NCI-H446 treated with DMSO at 0.1 percent for 48 hours (cell line): ENCODE results near the gene LRCOL1.

Experiments used
- DNase-seq: peaks from one replicate; lab custom pipeline; 2025; lab: John Stamatoyannopoulos, UW

The LRCOL1 gene

DNA sequence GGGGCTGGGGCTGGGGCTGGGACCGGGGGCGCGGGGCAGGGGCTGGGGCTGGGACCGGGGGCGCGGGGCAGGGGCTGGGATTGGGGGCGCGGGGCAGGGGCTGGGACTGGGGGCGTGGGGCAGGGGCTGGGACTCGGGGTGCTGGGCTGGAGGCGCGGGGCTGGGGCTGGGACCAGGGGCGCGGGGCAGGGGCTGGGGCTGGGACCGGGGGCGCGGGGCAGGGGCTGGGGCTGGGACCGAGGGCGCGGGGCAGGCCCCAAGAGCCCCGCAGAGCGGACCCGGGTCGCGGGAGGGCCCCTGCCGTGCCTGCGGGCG is 8.6 kb upstream of the LRCOL1 start:
- no peak for DNase-seq

DNA sequence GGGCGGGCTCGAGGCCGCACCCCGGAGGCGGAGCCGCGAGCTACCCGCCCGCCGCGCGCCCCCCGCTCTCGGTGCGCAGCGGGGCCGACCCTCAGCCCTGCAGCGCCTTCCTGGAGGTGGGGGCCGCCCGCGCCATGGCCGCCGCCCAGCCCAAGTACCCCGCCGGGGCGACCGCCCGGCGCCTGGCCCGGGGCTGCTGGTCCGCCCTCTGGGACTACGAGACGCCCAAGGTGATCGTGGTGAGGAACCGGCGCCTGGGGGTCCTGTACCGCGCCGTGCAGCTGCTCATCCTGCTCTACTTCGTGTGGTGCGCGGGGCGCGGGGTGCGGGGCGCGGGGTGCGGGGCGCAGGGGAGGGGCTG is 8.3 kb upstream of the LRCOL1 start, which contains the start of gene P2RX2:
Gene P2RX2 (plus strand): TSS at position 94 of the 361 bp plus-strand sequence. CDS start 41 bp downstream, at position 135.
- no peak for DNase-seq

DNA sequence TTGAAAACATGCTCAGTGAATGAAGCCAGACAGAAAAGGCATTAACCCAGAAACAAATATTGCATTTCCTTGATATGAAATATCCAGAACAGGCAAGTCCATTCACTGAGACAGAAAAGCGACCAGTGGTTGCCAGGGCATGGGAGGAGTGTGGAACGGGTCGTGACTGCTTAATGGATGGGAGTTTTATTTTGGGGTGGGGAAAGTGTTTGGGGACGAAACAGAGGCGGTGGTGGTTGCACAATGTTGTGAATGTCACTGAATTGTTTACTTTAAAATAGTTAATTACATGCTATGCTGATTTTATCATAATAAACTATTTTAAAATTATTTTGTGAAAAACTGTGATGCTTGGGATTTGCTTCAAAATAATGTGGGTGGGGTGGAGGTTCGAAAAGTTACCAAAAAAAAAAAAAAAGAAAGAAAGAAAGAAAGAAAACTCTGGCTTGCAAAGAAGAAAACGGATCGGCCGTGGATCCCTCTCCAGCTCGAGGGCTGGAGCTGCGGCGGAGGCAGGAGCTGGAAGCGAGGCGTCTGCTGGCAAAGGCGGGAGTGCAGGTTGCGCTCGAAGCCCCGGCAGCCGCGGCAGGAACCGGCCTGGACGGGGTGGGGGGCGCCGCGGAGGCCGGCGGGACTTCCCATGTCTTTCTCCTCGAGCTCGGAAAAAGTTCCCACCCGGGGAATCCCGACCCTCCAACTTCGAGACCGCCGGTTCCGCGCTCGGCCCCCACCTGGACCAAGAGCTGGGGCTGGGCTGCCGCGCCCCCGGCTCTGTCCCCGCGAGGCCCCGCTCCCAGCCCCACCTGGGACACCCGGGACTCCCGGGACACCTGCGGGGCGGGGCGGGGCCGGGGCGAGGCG is 7.7 kb upstream of the LRCOL1 start:
- no peak for DNase-seq

DNA sequence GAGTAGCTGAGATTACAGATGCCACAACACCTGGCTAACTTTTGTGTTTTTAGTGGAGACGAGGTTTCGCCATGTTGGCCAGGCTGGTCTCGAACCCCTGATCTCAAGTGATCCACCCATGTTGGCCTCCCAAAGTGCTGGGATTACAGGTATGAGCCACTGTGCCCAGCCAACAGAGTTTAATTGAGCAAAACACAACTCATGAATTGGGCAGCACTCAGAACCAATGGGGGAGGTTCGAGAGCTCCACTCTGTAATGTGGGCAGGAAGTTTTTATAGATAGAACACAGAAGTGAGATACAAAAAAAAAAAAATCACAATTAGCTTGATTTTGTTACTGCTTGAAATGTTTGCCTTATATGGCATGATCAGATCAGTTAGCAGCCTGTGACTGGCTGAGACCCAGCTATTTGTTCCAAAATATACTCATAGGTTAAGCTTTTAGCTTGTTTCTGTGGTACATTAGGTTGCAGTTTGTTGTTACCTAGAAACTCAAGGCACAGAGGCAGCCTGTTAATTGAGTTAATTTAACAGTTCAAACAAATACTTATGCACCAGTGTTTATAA is 6.8 kb upstream of the LRCOL1 start:
- DNase-seq: no peak

DNA sequence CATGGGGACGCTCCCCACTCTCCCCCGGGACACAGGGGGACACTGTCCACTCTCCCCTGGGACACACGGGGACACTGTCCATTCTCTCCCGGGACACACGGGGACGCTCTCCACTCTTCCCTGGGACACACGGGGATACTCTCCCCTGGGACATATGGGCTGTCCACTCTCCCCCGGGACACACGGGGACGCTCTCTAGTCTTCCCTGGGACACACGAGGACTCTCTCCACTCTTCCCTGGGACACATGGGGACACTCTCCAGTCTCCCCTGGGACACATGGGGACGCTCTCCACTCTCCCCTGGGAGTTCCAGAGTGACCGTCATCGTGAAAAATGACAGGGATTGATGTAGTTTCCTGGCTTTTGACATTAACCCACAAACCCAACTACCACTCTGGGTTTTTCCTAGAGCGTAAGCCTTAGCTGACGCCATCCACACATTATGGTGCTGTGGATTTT is 5.2 kb upstream of the LRCOL1 start:
- no peak for DNase-seq

DNA sequence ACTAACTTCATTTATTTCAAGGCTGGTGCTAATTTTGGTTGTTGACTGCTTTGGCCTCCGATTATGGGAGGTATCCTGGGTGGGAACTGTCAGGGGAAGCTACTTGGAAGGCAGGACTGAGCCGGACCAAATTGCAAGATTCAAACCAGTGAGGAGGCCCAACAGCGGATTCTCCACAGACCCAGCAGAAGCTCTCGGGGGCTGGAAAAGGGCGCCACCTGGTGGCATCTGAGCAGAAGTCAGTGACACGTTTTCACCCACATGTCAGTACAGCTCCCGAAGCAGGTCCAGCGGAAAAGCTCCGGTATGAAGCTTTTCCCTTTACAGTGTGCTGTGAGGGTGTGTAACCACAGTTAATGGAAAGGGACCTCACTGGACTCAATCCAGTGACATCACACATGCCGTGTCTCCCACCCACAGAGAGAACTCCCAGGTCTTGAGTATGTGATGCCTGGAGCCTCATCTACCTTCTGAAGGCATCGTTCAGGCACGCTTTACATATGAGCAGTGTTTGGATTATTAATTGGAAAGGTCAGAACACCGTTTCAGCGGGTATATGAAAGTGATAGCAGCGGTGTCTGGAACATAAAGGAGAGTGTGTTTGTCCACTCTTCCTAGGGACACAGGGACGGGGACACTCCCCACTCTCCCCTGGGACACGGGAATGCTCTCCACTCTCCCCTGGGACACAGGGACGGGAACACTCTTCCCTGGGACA is 4.6 kb upstream of the LRCOL1 start:
- DNase-seq: peak; percentile 49

DNA sequence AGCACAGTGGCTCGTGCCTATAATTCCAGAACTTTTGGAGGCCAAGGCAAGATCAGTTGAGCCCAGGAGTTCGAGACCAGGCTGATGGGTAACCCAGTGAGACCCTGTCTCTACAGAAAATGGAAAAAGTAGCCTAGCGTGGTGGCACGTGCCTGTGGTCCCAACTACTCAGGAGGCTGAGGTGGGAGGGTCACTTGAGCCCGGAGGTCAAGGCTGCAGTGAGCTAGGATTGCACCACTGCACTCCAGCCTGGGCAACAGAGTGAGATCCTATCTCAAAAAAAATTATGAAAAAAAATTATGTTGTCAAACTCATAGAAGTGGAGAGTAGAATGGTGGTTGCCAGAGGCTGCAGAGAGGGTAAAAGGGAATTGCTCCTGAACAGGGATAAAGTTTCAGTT is 3.6 kb upstream of the LRCOL1 start:
- no peak for DNase-seq

DNA sequence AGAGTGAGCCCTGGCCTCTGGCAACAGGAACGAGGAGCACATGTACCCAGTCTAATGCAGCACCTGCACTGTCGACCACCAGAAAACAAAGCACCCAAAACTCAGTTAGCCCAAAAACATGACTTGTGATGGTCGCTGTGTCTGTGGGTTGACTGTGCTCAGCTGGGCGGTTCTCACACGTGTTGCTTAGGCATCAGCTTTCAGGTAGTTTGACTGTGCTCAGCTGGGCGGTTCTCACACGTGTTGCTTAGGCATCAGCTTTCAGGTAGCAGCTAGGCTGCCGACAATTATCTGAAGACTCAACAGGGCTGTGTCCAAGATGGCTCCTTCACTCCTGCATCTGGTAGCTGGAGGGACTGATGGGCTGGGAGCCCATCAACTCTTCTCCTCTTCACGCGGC is 1.2 kb upstream of the LRCOL1 start:
- no peak for DNase-seq

DNA sequence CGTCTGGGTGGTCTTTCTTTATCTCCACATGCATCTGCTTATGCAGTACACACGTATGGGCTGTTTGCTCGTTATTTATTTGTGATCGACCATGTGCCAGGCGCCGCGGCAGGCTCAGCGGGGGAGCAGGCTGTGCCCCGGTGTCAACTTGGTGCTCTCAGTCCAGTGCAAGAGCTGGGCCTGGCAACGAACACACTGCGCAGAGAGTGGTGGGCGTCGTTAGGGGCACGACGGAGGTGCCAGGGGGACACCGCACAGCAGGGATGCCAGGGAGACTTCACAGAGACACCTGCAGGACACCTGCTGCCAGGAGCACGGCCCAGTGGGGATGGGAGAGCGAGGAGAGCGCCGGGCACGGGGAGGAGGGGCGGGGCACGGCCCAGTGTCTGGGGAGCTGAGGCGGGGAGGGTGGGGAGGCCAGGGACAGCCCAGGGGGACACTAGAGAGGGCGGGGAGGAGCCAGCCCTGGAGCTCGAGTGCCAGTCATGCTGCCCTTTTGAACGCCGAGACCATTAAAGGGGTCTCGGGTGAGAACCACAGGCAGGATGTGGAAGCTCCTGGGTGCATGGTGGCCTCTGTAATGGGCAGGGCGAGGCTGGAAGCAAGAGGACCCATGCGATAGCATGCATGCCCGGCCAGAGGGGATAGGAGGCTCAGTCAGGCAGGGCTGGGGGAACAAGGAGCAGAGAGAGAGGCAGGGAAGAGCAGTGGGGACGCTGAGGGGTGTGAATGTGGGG is 652 bp upstream of the LRCOL1 start:
- no peak for DNase-seq

DNA sequence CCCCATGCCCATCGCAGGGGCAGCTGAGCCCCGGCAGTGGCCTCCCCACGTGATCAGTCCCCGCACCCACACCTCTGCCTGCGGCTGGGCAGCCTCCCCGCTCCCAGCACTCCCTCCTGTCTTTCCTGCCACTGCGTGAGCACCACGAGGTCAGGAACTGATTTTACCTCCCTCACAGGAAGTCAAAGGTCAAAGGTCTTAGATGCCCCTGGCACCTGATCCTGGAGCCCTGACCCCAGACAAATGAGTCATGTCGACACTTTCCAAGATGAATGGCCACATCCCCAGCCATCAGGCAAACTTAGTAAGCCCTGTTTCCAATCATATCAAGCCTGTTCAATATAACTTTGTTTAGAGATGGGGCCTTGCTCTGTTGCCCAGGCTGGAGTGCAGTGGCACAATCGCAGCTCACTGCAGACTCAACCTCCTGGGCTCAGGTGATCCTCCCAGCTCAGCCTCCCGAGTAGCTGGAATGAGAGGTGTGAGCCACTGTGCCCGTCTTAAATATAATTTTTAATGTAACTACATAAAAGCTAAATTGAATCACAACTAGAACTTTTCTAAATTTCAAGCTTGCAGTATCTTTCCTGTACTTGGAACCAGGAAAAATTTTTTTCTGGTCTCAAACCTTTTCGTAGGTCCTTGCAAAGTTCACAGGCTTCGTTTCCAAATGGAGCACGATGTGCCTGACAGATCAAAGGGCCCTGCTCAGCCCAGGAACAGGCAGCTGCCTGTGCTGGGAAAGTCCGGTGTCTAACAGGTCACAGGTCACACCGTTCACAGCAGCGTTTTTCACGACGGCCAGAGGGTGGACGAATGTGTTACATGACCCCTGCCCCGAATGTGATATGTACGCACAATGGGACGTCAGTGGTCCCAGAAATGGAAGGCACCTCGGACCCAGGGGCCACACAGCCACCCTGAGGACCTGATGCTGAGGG is 1.9 kb downstream of the LRCOL1 start:
- DNase-seq: no peak

DNA sequence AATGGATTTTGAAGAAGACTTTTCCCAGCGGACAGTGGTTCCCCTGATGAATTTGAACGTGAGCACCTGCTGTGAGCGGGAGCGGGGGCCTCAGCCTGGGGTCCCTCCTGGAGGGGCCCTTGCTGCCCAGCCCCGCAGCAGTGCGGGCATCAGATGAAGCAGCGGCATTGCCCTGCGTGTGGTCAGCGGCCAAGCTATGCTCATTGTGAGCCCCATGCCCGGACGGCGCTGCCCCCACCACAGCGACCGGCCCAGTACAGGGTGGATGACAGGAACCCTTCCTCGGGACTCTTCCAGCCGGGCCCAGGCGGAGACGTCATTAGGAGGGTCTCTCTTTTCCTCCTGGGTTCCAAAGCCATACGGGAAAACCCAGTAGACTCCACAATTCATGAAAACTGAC is 3.5 kb downstream of the LRCOL1 start:
- no peak for DNase-seq

DNA sequence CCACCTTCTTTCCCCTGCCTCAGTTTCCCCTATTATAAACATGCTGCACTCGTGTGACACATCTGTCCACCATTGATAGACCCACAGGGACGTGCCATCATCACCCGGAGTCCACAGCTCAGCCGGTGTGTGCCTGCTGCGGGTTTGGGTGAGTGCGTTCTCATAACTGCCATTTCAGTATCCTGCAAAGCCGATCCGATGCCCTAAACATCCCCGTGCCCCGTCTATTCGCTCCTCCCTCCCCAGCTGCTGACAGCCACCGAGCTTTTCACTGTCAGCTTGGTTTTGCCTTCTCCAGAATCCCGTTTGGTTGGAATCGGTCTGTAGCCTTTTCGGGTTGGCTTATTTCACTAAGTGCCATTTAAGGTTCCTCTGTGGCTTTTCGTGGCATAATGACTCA is 3.9 kb downstream of the LRCOL1 start:
- DNase-seq: no peak

DNA sequence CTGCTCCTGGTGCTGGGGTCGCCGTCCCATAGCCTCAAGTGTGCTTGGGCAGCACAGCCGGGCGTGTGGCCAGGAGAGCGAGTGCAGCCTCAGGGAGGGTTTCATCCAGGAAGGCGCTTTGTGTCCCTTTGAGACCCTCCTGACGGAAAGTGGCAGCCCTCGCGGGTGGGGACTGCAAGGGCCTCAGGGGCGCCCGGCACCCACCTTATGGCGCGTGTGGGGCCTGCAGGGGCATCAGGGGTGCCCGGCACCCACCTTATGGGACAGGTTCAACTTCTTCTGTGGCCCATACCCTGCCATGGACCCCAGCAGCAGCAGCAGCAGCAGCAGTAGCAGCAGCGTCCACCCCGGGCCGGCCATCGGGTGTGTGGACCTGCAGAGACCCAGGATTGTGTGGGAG is 4.5 kb downstream of the LRCOL1 start:
- no peak for DNase-seq

DNA sequence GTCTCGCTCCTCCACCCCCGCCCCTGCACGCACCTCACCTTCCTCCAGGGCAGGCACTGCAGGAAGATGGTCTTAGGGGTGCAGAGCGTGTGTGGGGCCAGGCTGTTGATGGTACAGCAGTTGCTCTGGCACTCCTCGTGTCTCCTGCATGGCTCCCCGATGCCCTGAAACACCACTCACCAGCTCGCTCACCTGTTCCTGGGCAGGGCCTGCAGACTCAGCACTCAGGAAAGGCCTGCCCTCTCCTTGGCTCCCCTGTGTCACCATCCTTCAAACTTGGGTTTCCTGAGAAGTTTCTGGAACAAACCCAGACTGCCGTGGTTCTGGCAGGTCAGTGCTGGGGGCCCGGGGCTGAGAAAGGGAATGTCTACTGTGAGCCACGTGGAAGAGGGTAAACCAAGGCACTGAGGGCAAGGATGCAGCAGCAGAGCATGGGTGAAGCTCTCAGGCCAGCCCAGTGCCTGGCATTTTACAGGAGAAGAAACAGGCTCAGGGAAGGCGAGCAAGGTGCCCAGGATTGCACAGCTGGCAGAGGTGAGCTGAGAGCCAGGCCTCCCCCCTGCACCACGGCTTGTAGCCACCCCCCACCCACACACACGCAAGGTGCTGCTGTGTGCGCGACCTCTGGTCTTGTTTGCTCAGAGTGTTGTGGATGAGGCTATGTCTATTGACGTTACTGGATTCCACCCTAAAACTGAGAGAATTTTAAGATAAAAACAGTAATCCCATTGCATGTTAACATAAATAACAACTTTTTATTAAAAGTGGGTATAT is 5.5 kb downstream of the LRCOL1 start:
- no peak for DNase-seq

DNA sequence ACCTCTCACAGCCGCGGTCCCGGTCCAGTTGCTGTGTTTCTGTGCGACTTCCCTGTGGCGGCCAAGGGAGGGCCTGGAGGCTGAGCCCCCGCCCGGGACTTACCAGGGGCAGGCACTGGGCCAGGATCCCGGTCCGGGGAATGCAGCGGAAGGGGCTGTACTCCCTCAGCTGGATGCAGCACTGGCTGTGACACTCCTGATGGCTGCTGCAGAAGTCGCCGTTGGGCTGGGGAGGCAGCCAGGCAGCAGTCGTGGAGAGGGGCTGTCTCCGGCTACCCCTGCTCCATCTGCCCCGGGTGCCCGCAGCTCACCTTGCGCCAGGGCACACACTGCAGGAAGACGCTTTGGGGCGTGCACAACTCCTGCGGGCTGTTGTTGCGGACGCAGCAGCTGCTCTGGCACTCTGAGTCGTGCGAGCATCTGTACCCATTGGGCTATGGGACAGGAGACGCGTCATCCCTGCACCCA is 6.2 kb downstream of the LRCOL1 start:
- no peak for DNase-seq

DNA sequence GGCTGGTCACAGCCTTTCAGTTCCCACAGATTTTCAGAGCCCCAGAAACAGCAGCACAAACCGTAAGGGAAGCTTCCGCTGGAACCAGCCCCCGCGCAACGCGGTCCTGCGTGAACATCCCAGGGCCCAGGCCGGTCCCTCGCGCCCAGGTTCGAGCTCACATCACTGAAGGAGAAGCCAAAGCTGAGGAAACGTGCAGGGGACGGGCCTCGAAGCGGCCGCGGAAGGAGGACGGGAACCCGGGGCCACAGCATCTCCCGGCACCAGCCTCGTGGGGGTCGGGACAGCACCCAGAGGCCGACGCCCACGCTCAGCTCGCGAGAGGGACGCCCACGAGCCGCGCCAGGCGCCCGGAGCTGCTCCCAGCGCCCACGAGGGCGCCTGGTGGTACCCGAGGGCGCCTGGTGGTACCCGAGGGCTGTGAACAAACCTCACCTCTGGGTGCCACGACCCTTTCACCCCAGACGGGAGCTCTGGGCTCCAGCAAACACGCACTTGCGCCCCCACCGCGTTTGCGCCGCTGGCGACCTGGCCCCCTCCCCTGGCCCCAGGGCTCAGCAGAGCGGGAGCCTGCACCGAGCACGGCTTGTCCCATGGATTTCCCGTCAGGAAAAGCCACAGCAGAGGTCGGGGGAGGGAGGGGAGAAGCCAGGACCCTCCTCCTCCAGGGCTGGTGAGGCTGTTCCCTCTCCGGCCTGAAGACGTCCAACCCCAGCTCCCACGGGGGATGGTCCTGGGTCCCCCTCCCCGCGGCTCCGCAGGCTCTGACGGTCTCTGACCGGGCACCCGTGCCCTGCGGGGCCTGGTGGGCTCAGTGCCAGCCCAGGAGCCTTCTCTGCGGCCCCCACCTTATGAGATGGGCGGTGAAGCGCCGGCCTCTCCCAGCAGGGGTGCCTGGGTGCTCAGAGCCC is 6.9 kb downstream of the LRCOL1 start:
- DNase-seq: no peak

DNA sequence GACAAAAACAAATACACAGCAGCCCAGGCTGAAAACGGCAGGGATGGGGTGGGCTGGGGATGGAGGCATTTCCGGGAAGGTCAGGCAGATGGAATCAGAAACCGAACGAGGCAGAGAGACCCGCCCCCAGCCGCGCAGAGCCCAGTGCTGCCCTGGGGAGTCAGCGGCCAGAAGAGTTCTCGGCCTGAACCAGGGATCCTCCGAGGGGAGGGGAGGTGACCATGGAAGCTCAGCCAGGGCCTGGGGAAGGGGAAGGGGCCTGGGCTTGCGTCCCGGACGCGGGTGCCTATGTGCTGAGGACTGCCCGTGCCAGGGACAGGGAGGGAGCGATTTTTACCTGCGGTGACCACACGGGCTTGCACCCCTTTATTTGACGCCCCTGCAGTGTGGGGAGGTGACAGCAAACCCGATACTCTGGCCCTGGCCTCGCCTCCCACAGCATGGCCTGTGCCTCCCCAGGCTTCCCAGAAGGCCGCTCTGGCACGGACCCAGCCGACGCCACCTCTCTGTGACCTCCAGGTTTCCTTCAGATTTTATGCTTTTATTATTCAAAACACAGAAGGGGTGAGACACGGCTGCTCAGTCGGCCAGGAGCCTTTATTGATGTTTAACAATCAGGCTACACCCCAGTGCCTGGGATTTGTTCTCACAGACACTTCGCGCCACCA is 7.7 kb downstream of the LRCOL1 start:
- DNase-seq: no peak

DNA sequence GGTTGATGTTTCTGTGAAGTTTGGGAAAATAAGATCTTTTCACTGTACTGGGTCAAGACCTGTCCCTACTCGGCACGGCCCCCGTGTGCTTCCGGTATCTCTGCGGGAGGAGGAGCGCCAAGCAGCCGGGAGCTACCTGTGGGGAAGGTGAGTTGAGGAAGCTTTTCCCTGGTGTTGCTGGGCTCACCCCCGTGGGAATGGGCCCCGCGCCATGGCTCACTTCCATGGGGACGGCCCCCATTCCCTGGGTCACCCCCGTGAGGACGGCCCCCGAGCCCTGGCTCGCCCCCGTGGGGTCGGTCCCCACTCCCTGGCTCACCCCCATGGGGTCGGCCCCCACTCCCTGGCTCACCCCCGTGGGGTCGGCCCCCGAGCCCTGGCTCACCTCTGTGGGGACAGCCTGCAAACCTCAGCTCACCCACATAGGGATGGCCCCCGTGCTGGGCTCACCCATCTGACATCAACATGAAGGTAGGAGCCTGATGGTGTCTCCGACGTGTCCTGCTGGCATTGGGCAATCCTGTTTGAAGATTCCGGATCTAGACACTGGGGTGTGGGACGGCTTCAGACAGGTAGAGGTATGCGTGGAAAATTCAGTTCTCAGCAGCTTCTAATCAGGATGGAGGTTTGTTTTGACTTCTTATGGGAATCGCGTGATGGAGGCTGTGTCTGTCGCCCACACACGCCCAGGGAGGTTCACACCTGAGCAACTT is 9.1 kb downstream of the LRCOL1 start:
- DNase-seq: no peak
